GM21576 (cell line): ENCODE measurements around the gene UNC5A.

ENCODE experiments used
- ATAC-seq: cut with Tn5 transposase; IDR thresholded peaks from one replicate; pipeline ENCODE4 v1.9.1; 2021; ENCODE audit warnings: mild to moderate bottlenecking, moderate library complexity; ENCODE audit not compliant: unreplicated experiment

Gene UNC5A

DNA sequence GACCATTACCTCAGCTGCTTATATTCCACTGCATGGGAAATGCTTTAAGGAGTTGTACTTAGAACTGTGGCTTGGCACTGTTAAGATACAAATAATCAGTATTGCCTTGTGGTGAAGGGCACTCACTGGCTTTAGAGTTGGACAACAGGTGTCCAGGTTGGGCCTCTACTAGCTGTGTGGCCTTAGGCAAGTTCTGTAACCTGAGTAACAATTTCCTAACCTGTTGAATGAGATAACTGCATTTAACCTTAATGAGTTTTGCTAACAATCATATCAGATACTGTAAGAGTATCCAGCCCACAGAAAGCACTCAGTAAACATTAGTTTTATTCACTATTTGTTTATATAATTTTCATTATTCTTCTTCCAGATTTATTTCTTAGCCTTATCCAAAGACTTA, 106.0 kb downstream of the UNC5A start:
- no peak for ATAC-seq

DNA sequence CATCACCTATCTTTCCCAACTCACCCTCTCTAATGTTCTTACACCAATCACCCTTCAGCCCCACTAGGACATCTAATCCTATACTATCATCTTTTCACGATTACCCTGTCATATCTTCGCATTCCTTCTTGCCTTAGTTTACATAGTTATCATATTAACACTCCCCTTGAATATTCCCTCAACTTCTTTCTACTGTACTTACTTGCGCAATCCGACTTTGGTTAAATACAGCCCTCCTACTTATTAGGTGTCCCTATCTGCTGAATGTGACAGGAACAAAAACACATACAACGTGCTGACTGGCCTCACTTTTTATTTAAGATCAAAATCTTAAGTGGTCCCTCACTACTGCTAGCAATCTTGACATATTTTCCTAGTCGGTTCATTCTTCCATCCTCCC, 108.3 kb downstream of the UNC5A start:
- ATAC-seq = no peak

DNA sequence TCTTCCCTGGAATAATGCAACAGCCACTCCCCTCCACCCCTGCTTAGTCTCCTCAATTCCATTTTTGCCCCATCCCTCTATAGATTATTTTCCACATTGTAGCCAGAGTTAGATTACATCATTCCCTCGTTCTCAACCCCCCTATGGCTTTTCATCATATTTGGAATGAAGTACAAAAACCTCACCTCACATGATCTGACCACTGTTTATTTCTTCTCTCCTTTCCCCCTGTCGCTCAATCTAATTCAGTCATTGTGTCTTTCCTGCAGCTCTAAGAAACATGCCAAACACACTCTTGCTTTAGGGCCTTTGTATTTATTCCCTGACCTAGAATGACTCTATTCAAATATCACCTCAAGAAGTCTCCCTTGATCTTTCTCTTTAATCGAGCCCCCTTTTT, 111.4 kb downstream of the UNC5A start:
- ATAC-seq = no peak

DNA sequence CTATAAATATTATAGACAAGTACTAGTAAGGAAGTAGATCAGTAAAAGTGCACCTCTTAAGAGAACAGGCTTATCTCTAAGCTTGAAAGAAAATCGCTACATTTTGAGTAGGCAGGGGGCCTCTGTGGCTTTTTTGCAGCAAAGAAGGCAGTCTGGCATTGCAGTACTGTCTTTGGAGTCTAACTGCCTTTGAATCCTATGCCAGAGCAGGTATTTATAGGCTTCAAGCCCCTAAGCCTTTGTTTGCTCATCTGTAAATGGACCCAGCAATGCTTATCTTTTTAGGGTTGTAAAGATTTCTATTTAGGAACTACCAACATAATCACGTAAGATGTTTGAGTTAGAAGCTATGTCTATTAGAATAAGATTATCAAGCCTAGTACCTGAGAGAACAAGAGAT, 112.5 kb downstream of the UNC5A start:
- ATAC-seq = no peak

DNA sequence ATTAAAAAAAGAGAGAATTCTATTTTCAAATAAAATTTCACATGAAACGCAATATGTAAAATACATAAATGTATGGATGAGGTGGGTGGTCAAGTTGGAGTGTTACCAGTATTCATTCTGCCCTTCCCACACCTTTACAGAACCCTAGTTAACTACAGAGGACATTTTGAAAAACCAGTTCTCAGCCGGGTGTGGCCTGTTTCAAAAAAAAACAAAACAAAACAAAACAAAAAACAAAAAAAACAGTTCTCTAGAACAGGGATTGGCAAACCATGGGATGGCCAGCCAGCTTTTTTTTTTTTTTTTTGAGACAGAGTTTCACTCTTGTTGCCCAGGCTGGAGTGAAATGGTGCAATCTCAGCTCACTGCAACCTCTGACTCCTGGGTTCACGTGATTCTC, 117.2 kb downstream of the UNC5A start:
- ATAC-seq = no peak

DNA sequence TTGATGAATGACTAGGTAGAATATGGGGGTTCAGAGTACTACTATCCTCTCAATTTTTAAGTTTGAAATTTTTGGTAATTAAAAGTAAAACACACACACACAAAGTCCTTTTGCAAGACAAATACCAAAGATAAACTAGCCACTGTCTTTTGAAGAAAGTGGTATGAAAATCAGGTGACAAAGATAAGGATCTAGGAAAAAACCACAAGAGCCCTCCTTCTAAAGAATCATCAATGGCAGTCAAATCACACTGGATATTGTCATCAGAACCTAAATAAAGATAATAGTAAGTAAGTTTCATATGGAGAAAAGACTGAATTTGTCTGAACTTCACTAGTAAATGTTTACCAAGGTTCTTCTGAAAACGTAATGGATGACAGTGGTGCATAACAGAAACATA, 119.3 kb downstream of the UNC5A start:
- no peak for ATAC-seq
